HG02623 (cell line): ENCODE data around the gene CCDC149.
"Not testable (repeated sequence)": the region's sequence is repeated elsewhere in the genome, so short reads cannot be mapped to it uniquely, and the experiment has no call there.

Experiments used
- ATAC-seq: cut with Tn5 transposase; IDR thresholded peaks from one replicate; pipeline ENCODE4 v1.9.1; 2021; ENCODE audit warnings: moderate library complexity; ENCODE audit not compliant: unreplicated experiment

Gene CCDC149

DNA sequence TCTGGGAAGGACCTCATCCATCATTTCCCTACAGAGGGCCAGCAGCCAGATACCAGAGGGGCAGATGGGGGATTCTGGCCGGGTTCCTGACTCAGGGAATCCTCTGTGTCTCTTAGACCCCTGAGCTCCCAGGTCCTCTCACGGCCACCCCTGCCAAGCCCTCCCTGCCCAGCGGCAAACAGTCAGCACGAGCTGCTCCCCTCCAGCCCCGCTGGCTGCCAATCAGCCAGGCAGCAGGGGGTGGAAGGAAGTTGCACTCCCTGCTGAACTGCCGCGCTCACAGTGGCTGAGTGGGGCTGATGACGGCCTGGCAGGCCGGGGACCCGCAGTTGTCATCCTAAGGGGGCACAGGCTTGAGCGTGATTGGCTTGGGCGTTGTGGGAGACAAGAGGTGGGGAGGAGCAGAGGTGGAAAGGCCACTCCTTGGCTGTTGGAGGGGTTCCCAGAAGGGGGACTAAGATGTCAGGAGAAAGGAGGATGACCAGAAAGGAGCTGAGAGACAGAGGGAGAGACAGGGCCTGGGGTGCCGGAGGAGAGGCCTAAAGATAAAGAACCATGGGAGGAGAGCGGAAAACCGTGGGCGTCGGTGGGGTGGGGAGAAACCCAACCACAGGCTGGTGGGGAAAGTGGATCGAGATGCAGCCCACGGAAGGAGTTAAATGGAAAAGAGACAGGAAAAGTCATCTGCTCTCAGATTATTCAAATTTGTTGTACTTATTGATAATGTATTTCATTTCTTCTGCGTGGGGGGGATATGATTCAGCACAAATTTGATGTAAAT is 4.4 kb upstream of the CCDC149 start:
- ATAC-seq, result no peak

DNA sequence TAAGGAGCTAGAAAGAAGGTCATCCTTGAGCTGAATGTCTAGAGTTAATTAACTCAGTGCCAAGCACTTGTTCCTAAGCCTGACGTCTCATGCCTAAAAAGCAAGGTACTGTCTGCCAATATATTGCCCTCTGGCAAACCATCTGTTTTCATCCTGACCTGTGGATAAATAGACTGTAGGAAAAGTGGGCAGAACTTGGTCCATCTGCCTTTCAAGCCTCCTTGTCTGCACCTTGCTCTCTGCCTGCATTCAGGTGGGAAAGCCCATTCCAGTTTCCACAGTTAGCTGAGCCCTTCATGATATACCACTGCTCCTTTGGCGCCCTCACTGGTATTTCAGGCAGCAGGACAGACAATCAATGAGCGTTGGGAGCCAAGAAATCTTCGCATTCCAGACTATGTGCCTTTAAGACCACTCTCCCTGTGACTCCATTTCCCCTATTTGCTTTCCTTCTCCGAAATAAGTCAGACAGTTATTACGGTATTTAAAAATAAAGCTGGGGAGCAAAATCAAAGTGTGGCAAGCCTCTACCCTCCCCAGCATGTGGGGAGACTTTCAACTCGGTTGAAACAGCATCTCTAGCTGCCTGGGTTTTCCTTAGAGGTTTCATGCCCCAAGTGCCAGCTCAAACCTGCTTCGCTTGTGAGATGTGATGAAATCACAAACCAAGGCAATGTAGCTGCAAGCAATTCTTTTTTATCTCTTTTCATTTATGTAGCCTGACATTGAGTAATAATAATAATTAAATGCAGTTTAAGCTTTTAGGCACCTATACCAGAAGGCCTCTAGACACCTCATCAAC is 2.5 kb upstream of the CCDC149 start:
- ATAC-seq, result no peak

DNA sequence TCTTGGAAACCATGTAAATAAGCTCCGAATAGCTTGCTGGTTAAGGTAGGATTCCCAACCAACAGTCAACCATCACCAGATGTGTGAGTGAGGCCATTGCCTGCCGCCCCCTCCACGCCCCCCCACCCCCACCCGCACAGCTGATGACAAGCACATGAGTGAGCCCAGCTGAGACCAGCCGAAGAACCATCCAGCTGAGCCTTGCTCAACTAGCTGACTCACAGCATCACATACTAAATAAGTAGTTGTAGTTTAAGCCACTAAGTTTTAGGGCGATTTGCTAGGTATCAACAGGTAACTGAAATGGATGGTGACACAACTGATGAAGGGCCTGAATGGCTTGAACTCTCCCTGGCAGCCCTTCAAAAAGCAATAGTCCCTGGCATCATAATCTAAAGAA is 1.6 kb upstream of the CCDC149 start:
- ATAC-seq, result no peak

DNA sequence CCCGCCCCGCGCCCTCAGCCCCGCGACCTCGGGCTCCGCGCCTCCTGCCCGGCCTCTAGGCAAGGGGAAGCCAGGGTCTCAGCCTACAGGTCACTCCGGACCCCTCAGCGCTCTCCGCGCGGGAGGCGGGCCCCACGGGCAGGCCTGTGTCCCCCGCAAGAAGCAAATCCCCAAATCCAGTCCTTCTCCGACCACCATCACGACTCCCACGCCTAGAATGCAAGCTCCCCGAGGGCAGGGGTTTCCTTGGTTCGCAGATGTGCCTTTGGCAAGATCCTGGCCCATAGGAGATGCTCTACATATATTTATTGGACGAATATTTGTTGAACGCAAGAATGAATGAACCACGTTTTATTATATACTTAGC is 260 bp upstream of the CCDC149 start:
- ATAC-seq, result no peak

DNA sequence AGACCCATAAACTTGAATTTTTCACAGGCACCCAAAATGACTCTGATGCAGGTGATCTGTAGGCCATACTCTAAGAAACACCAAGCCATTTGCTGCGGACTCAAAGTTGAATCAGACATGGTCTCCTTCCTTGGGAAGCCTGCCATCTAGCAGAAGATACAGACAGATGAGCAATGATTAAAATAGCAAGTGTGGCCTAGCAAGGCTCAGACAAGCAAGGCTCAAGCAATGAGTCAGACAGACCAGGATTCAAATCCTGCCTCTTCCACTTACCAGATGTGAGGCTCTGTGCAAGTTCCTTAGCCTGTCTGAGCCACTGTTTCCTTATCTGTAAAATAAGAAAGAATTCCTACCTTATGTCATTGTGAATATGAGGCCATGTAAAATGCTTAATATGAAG is 2.3 kb downstream of the CCDC149 start:
- no peak for ATAC-seq

GRCh38 chr4:24909606-24910005 is 3.2 kb downstream of the CCDC149 start:
- ATAC-seq, result not testable (repeated sequence)

DNA sequence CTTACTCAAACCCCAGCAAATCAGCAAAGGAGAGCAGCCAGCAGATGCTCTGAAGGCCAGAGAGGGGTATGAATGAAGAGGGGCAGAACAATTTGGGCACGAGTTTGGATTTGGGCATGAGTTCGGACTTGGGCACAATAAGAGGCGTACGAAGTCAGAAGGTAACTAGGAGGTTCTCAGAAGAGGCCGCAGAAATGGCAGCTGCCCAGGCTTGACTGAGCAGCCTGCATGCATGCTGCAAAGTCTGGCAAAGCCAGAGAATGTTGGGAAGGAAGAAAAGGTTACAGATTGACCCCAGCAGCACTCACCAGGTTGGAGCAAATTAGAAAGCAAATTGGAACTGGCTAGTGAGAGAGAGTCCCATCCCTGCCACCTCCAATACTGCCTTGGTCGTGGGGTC is 15.2 kb downstream of the CCDC149 start:
- no peak for ATAC-seq

DNA sequence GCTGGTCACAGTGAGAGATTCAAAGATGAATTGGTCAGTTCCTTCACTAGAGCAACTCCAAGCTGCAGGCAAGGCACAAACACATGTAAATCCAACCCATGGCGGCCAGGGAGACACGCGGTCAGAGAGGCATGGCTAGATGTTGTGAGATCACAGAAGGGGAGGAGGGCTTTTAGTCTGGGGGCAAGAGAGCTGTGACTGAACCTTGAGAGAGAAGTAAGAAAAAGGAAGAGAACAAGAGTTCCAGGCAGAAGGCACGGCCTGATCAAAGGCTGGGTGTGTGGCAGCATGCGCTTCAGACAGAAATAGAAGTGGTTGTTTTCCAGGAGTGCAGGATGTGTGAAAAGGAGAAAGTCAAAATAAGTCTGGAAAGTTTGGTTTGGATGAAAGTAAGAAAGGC is 15.9 kb downstream of the CCDC149 start:
- ATAC-seq, result no peak

DNA sequence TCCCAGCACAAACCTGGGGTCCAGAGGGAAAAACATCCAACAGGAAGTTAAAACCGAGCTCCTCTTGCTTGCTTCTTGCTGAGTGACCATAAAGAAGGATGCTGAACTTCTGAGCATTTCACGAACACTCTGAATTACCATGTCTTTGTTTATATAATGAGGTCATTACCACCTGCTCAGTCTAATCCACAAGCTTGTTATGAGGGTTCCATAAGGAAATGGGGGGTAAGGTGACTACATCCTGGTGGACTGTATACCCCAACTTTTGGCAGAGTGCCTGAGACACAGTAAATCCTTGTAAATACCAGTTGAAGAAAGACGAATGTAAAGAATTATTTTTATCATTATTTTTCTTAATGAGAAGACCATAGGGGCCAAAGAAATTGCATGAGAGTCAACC is 16.8 kb downstream of the CCDC149 start:
- ATAC-seq, result no peak

- ATAC-seq, result no peak
These were observed 17.4 kb downstream of the CCDC149 start for GRCh38 chr4:24895461-24895860.

GRCh38 chr4:24894846-24895245 is 18.0 kb downstream of the CCDC149 start:
- no peak for ATAC-seq

GRCh38 chr4:24894243-24894642 is 18.6 kb downstream of the CCDC149 start:
- ATAC-seq, result no peak

GRCh38 chr4:24892778-24893177 is 20.1 kb downstream of the CCDC149 start:
- ATAC-seq, result no peak

DNA sequence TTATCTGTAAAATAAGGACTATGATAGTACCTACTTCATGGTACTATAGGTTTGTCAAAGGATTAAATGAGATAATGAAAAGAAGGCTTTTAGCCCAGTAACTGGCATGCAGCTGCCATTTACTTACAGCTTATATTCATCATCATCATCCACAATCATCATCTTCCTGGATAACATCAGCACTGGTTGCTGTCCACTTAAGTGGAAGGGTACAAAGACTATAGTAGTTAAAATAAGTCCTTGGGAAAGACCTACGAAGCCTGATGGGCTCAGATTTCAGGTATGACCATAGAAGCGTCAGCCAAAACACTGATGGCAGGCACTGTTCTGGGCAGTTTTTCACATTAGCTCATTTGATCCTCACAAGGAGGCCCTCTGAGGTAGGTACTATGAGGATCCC is 20.6 kb downstream of the CCDC149 start:
- no peak for ATAC-seq

DNA sequence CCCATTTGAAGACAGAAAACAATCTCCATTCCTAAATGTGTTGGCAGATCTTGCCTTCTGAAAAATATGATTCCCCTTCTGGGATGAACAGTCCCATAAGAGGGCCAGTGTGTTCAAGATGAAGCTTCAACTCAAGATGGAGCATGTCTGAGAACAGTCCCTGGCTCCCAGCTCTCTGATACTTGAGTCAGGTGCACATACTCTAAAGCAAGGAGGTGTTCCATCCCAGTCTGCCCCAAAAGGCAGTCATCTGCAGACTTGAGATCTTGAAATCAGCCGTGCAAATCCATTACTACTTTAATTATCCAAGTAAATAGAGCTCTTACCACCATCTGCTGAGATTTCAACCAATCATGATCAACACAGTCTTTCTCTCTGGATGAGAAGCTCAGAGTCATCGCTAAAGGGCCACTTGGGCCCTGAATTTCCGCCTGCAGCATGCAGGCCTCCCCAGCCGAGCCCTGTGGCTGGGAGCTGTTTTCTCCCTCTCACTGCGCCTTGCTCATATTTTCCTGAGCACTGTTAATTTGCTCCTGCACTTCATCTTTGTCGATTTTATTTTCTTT is 22.2 kb downstream of the CCDC149 start:
- ATAC-seq, result no peak

DNA sequence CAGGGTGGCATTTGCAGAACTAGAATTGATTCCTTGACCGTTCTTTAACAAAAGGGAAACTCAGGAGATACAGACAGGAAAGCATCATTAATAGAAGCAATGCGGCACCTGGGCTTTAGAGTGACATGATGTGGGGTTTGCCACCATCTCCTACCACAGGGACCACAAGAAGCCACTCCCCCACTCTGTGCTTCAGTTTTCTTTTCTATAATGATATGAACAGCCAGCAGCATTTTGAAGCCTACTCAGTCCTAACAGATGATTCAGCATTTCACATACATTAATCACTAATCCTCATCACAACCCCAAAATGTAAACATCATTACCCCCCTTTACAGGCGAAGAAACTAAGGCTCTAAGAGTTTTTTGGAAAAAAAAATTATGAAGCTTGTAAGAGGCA is 22.9 kb downstream of the CCDC149 start:
- ATAC-seq, result no peak

GRCh38 chr4:24888475-24889344 is 24.1 kb downstream of the CCDC149 start:
- no peak for ATAC-seq

- ATAC-seq, result no peak
These were observed 24.9 kb downstream of the CCDC149 start for GRCh38 chr4:24887881-24888430.

DNA sequence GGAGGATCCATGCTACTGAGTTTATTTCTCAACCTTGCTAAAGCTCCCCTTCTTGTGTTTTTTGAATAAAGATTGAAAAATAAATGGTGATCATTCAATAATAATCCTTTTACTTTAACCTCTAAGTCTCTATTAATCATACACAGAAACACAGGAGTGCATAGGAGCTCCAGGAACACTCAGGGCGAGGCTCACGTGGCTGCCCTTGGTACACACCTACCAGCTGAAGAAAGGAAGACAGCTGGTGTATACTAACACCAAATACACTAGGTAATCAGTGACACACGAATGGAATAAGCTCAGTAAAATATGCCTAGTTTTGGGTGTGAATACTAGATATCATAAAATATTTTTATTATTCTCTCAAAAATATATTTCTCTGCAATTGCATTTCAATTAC is 26.2 kb downstream of the CCDC149 start:
- ATAC-seq, result no peak

DNA sequence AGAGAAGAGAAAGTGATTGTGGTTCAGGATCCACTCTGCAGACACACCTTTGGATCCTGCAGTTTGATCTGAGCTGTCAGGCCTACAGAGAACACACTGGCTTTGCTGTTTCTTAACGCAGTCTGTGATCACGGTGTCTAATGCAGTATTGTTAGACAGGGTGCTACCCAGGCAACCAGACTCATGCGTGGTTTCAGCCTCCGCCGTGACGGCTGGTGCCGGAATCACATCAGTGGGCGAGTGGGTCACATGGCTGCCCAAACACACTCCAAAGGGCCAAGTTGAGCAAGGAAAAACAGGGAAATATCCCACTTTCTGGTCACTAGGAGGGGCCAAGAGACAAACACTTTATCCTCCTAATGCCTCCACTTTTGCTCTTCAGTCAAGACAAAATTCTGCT is 27.5 kb downstream of the CCDC149 start:
- no peak for ATAC-seq

GRCh38 chr4:24884902-24885301 is 27.9 kb downstream of the CCDC149 start:
- ATAC-seq, result no peak
